IMR-90 (cell line): ENCODE measurements around the gene EEF1AKMT1. TPM values are rescaled to one million over a fixed set of nuclear protein-coding genes. Genes with fewer than 3 reads are reported as not detected.

ENCODE experiments used
- ATAC-seq: fragments of 200-7000 bp; cut with Tn5 transposase; 2 replicates; pipeline ENCODE4 v1.9.1; 2020; ENCODE audit warnings: low read depth, mild to moderate bottlenecking, moderate library complexity
- BruUV-seq: library from RNA; stranded (reverse); fragments of 400-500 nt; replicated peaks from 2 replicates; lab custom pipeline; 2021; lab: Mats Ljungman, UMichigan
- CTCF ChIA-PET: fragments of 300-600 bp; formaldehyde crosslinking; extraction: SDS; loops from one replicate; lab custom pipeline; 2021; ENCODE audit warnings: antibody characterized with exemption; lab: Yijun Ruan, JAX
- POLR2A ChIA-PET: fragments of 300-600 bp; sonication (Branson Sonifier 250); formaldehyde crosslinking; loops from one replicate; lab custom pipeline; 2022; ENCODE audit warnings: antibody characterized with exemption; ENCODE audit not compliant: unreplicated experiment; lab: Charles Lee
- DNase-seq: peaks from one replicate; pipeline ENCODE4 v3.0.0; 2013
- H2AFZ ChIP-seq: replicated peaks from 2 replicates; pipeline ENCODE3; 2013; ENCODE audit warnings: low read length, mild to moderate bottlenecking; ENCODE audit not compliant: poor library complexity
- H2AK5ac ChIP-seq: 2 replicates; pipeline ENCODE4 v1.6.1; 2013; ENCODE audit warnings: low read depth, low read length, inconsistent platforms
- H2AK9ac ChIP-seq: replicated peaks from 2 replicates; pipeline ENCODE3; 2013; ENCODE audit warnings: mild to moderate bottlenecking, low read depth, low read length, moderate library complexity; ENCODE audit not compliant: poor library complexity
- H2BK120ac ChIP-seq: 2 replicates; pipeline ENCODE4 v1.6.1; 2013; ENCODE audit warnings: low read depth, low read length, inconsistent platforms
- H2BK15ac ChIP-seq: 3 replicates; pipeline ENCODE4 v1.6.1; 2013; ENCODE audit warnings: low read depth, low read length, inconsistent platforms
- H2BK20ac ChIP-seq: 2 replicates; pipeline ENCODE4 v1.6.1; 2013; ENCODE audit warnings: low read depth, mild to moderate bottlenecking, inconsistent platforms, low read length, moderate library complexity
- H2BK5ac ChIP-seq: 2 replicates; pipeline ENCODE4 v1.6.1; 2013; ENCODE audit warnings: mild to moderate bottlenecking, low read depth, low read length, inconsistent platforms; ENCODE audit not compliant: poor library complexity, severe bottlenecking
- H3K14ac ChIP-seq: replicated peaks from 2 replicates; pipeline ENCODE4 v1.6.1; 2013; ENCODE audit warnings: low read depth, low read length, inconsistent platforms
- H3K18ac ChIP-seq: 2 replicates; pipeline ENCODE4 v1.6.1; 2013; ENCODE audit warnings: low read depth, low read length, control low read depth
- H3K23ac ChIP-seq: 2 replicates; pipeline ENCODE4 v1.6.1; 2013; ENCODE audit warnings: low read depth, low read length, inconsistent platforms
- H3K27ac ChIP-seq: 2 replicates; pipeline ENCODE4 v1.5.1; 2013; ENCODE audit warnings: mild to moderate bottlenecking, control low read depth, low read length; ENCODE audit not compliant: insufficient read depth
- H3K27me3 ChIP-seq: 2 replicates; pipeline ENCODE4 v1.6.1; 2013; ENCODE audit warnings: low read length; ENCODE audit not compliant: control insufficient read depth, insufficient read depth
- H3K36me3 ChIP-seq: 2 replicates; pipeline ENCODE4 v1.6.1; 2013; ENCODE audit warnings: low read length, mixed read lengths; ENCODE audit not compliant: control insufficient read depth, insufficient read depth
- H3K4ac ChIP-seq: 2 replicates; pipeline ENCODE4 v1.6.1; 2013; ENCODE audit warnings: low read depth, low read length, inconsistent platforms
- H3K4me1 ChIP-seq: 2 replicates; pipeline ENCODE4 v1.6.1; 2013; ENCODE audit warnings: low read length, mixed read lengths; ENCODE audit not compliant: control insufficient read depth, insufficient read depth
- H3K4me2 ChIP-seq: 2 replicates; pipeline ENCODE4 v1.6.1; 2013; ENCODE audit warnings: low read depth, mild to moderate bottlenecking, control low read depth, low read length, moderate library complexity
- H3K4me3 ChIP-seq: 2 replicates; pipeline ENCODE4 v1.5.1; 2013; ENCODE audit warnings: low read depth, mild to moderate bottlenecking, control low read depth, low read length, moderate library complexity; ENCODE audit not compliant: insufficient read depth
- H3K56ac ChIP-seq: 2 replicates; pipeline ENCODE4 v1.6.1; 2013; ENCODE audit warnings: low read length, inconsistent platforms; ENCODE audit not compliant: insufficient read depth; ENCODE audit errors: extremely low read depth
- H3K79me1 ChIP-seq, 2 experiments: 2 replicates each; pipeline ENCODE4 v1.6.1; 2013; ENCODE audit warnings: low read length in 2 of 2, inconsistent platforms in 1 of 2, low read depth in 1 of 2
- H3K9ac ChIP-seq: 2 replicates; pipeline ENCODE4 v1.6.1; 2013; ENCODE audit warnings: low read depth, low read length, control low read depth
- H3K9me1 ChIP-seq: 2 replicates; pipeline ENCODE4 v1.6.1; 2013; ENCODE audit warnings: low read length, inconsistent platforms; ENCODE audit not compliant: insufficient read depth
- H3K9me3 ChIP-seq: 2 replicates; pipeline ENCODE4 v1.6.1; 2013; ENCODE audit warnings: low read length; ENCODE audit not compliant: control insufficient read depth, insufficient read depth
- H4K20me1 ChIP-seq: 2 replicates; pipeline ENCODE4 v1.6.1; 2013; ENCODE audit warnings: low read length, inconsistent platforms; ENCODE audit not compliant: insufficient read depth
- H4K5ac ChIP-seq: 2 replicates; pipeline ENCODE4 v1.6.1; 2013; ENCODE audit warnings: mild to moderate bottlenecking, low read depth, low read length, control low read depth
- H4K8ac ChIP-seq, 2 experiments: 2 replicates each; pipeline ENCODE4 v1.6.1; 2013; ENCODE audit warnings: low read depth in 2 of 2, low read length in 2 of 2, control low read depth in 1 of 2, inconsistent platforms in 1 of 2
- H4K91ac ChIP-seq: 2 replicates; pipeline ENCODE4 v1.6.1; 2013; ENCODE audit warnings: low read depth, low read length, inconsistent platforms; ENCODE audit not compliant: insufficient read depth
- BHLHE40 ChIP-seq: fragments of 150-350 bp; IDR thresholded peaks from 2 replicates; pipeline ENCODE4 v1.6.1; 2016; ENCODE audit warnings: mild to moderate bottlenecking, low read depth, low read length
- CEBPB ChIP-seq: IDR thresholded peaks from 2 replicates; pipeline ENCODE4 v1.6.1; 2012; ENCODE audit warnings: low read depth, low read length, improper control_type of control experiment
- CHD1 ChIP-seq: IDR thresholded peaks from 2 replicates; pipeline ENCODE4 v1.6.1; 2012; ENCODE audit warnings: low read depth, low read length, improper control_type of control experiment
- FOS ChIP-seq: fragments of 150-350 bp; IDR thresholded peaks from 2 replicates; pipeline ENCODE4 v1.6.1; 2016; ENCODE audit warnings: low read depth, low read length
- MAFK ChIP-seq: IDR thresholded peaks from 2 replicates; pipeline ENCODE4 v1.6.1; 2012; ENCODE audit warnings: low read depth, low read length, improper control_type of control experiment
- MXI1 ChIP-seq: IDR thresholded peaks from 2 replicates; pipeline ENCODE4 v1.6.1; 2012; ENCODE audit warnings: low read depth, mild to moderate bottlenecking, low read length, moderate library complexity, borderline replicate concordance
- NFE2L2 ChIP-seq: fragments of 150-350 bp; IDR thresholded peaks from 2 replicates; pipeline ENCODE4 v1.6.1; 2016; ENCODE audit warnings: low read depth, mild to moderate bottlenecking, low read length
- POLR2A ChIP-seq: IDR thresholded peaks from 2 replicates; pipeline ENCODE4 v1.6.1; 2012; ENCODE audit warnings: mild to moderate bottlenecking, low read depth, low read length
- RAD21 ChIP-seq: IDR thresholded peaks from 2 replicates; pipeline ENCODE4 v1.6.1; 2012; ENCODE audit warnings: low read length, improper control_type of control experiment
- RCOR1 ChIP-seq: IDR thresholded peaks from 2 replicates; pipeline ENCODE4 v1.6.1; 2012; ENCODE audit warnings: mild to moderate bottlenecking, low read length, improper control_type of control experiment; ENCODE audit not compliant: insufficient replicate concordance
- RFX5 ChIP-seq: IDR thresholded peaks from 2 replicates; pipeline ENCODE4 v1.8.0; 2012; ENCODE audit warnings: low read depth, mild to moderate bottlenecking, low read length, moderate library complexity
- WGBS, 2 experiments: methylation state at CpG; one replicate each; pipeline versions ENCODE4 v1.1.5 to v1.1.7; 2013; ENCODE audit warnings: missing lambda C conversion rate in 2 of 2; ENCODE audit not compliant: insufficient read length in 1 of 2; ENCODE audit errors: extremely low coverage in 2 of 2; 5-methylcytosine and 5-hydroxymethylcytosine counted together
- dilution Hi-C: fragments of 300-500 bp; cut with HindIII; formaldehyde crosslinking; loops from one replicate; pipeline ENCODE4 v1.14.3; 2018; ENCODE audit warnings: low sequenced_read_pairs; ENCODE audit not compliant: unreplicated experiment
- in situ Hi-C: fragments of 300-500 bp; cut with MboI; formaldehyde crosslinking; loops from 3 replicates; pipeline ENCODE4 v1.14.3; 2019; ENCODE audit warnings: low sequenced_read_pairs, inconsistent platforms, mixed read lengths
- intact Hi-C: fragments of 100-400 bp; cut with micrococcal nuclease; formaldehyde crosslinking; loops from 2 replicates; pipeline ENCODE4 v1.10.0; 2022
- polyA plus RNA-seq, 3 experiments: library from polyadenylated mRNA; depleted of rRNA; stranded (reverse); fragments of >200 nt; gene quantifications; 2 replicates each; pipeline ENCODE4 v1.2.3, GENCODE V29; 2012; ENCODE audit warnings: low replicate concordance in 1 of 3
- total RNA-seq: library from RNA; depleted of rRNA; stranded (reverse); fragments of >200 nt; gene quantifications from 2 replicates; pipeline ENCODE4 v1.2.3, GENCODE V29; 2012
- TF ChIP-seq, protein P1 (sequence below): fragments of 150-350 bp; IDR thresholded peaks from 2 replicates; pipeline ENCODE4 v1.6.1; 2016; ENCODE audit warnings: low read depth, mild to moderate bottlenecking, low read length, moderate library complexity, borderline replicate concordance
- TF ChIP-seq, protein P2 (sequence below): conservative IDR thresholded peaks from 2 replicates; pipeline ENCODE4 v1.5.1; 2012; ENCODE audit warnings: mild to moderate bottlenecking, low read depth, low read length, improper control_type of control experiment
- TF ChIP-seq, protein P3 (sequence below): fragments of 150-350 bp; IDR thresholded peaks from 2 replicates; pipeline ENCODE4 v1.6.1; 2017; ENCODE audit warnings: mild to moderate bottlenecking, antibody characterized with exemption, low read length, low read depth

The EEF1AKMT1 gene
- total and polyA plus RNA-seq, 2 of the 4 experiments (the other 2 are of a cell fraction) = 10.0 to 10.6 TPM

DNA sequence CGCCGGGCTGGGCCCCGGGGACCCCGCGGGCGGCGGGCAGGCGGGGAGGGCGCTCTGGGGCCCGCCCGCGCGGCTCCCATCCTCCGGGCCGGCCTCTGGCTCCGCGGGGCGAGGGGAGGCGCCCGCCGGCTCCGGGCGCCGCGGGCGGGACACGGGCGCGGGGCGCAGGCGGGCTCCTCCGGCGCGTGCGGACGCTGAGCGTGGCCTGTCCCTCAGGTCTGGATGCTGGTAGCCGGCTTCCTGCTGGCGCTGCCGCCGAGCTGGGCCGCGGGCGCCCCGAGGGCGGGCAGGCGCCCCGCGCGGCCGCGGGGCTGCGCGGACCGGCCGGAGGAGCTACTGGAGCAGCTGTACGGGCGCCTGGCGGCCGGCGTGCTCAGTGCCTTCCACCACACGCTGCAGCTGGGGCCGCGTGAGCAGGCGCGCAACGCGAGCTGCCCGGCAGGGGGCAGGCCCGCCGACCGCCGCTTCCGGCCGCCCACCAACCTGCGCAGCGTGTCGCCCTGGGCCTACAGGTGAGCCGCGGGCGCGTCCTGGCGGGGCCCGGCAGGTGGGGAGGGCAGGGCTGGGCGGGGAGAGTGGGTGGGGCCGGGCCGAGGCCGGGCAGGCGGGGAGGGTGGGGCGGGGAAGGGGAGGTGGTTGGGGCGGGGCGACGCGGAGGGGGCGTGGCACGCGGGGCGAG is 69.8 kb downstream of the EEF1AKMT1 start:
- Histone ChIP-seq H3K79me1 (0 out of 4 replicates have a peak, but pooled peaks cover 0 to 5% of the 10 kb centered on the region in 2 experiments), H3K27ac (no peak overlapping the region), H2AFZ (peak overlapping the region; percentile 91), H3K14ac (no peak overlapping the region), H2AK5ac (no peak overlapping the region), H3K4ac (no peak overlapping the region), H4K5ac (no peak overlapping the region), H3K36me3 (no peaks in the 10 kb centered on the region), H3K9me1 (peaks cover 7% of the 10 kb centered on the region; the same call in 1 of the 2 replicates), H3K27me3 (peaks cover 4% of the 10 kb centered on the region), H3K4me2 (peak overlapping the region; percentile 63; the same call in 1 of the 2 replicates), H3K4me1 (peaks cover 4% of the 10 kb centered on the region; the same call in 1 of the 2 replicates), H3K9me3 (no peaks in the 10 kb centered on the region), H2AK9ac (no peak overlapping the region), H3K18ac (no peak overlapping the region), H2BK20ac (no peak overlapping the region), H3K9ac (no peak overlapping the region), H4K20me1 (no peaks in the 10 kb centered on the region), H2BK5ac (no peak overlapping the region), H3K23ac (no peak overlapping the region), H4K91ac (no peak overlapping the region), H3K4me3 (peak overlapping the region; percentile 77), H4K8ac (no peak overlapping the region), H2BK15ac (no peak overlapping the region), H3K56ac (no peak overlapping the region), H2BK120ac (no peak overlapping the region)
- ChIA-PET CTCF (interaction anchor here (0.6 to 1.5 kb wide), 4 partner anchors 11 to 221 kb away, joined by 4 to 7 read pairs (median 4); no protein-coding TSS in a partner anchor), POLR2A (no interaction called here)
- BruUV-seq = no TSS peak
- ATAC-seq (peak; percentile 91), DNase-seq (peak; percentile 82)
- in situ Hi-C loops = loop anchor here (10.0 to 25.0 kb wide), 2 partner anchors 199 to 517 kb away; partner anchors contain the start of gene GJB2
- dilution Hi-C loops = no loop called here
- 0% methylated on average over 15 of the region's 98 CpGs; no CpG with 5 or more reads in 1 of the 2 experiments for WGBS, 2 experiments
- intact Hi-C loops = loop anchor here (1.0 to 5.0 kb wide), 3 partner anchors 92 to 522 kb away; partner anchors contain the start of gene CRYL1
- no peak for TF ChIP-seq FOS
- peak; percentile 29; the same call in 1 of the 2 replicates for TF ChIP-seq POLR2A
- TF ChIP-seq RFX5 = no peak
- TF ChIP-seq, protein P1, sequence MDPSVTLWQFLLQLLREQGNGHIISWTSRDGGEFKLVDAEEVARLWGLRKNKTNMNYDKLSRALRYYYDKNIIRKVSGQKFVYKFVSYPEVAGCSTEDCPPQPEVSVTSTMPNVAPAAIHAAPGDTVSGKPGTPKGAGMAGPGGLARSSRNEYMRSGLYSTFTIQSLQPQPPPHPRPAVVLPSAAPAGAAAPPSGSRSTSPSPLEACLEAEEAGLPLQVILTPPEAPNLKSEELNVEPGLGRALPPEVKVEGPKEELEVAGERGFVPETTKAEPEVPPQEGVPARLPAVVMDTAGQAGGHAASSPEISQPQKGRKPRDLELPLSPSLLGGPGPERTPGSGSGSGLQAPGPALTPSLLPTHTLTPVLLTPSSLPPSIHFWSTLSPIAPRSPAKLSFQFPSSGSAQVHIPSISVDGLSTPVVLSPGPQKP = no peak
- no peak for TF ChIP-seq CEBPB
- 0 out of 2 replicates have a peak, but pooled peaks have one; percentile 27 for TF ChIP-seq BHLHE40
- TF ChIP-seq, protein P2, sequence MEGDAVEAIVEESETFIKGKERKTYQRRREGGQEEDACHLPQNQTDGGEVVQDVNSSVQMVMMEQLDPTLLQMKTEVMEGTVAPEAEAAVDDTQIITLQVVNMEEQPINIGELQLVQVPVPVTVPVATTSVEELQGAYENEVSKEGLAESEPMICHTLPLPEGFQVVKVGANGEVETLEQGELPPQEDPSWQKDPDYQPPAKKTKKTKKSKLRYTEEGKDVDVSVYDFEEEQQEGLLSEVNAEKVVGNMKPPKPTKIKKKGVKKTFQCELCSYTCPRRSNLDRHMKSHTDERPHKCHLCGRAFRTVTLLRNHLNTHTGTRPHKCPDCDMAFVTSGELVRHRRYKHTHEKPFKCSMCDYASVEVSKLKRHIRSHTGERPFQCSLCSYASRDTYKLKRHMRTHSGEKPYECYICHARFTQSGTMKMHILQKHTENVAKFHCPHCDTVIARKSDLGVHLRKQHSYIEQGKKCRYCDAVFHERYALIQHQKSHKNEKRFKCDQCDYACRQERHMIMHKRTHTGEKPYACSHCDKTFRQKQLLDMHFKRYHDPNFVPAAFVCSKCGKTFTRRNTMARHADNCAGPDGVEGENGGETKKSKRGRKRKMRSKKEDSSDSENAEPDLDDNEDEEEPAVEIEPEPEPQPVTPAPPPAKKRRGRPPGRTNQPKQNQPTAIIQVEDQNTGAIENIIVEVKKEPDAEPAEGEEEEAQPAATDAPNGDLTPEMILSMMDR = peak; percentile 84
- TF ChIP-seq, protein P3, sequence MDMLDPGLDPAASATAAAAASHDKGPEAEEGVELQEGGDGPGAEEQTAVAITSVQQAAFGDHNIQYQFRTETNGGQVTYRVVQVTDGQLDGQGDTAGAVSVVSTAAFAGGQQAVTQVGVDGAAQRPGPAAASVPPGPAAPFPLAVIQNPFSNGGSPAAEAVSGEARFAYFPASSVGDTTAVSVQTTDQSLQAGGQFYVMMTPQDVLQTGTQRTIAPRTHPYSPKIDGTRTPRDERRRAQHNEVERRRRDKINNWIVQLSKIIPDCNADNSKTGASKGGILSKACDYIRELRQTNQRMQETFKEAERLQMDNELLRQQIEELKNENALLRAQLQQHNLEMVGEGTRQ = peak; percentile 17; the same call in 1 of the 2 replicates
- no peak for TF ChIP-seq CHD1
- no peak for TF ChIP-seq NFE2L2
- peak; percentile 52 for TF ChIP-seq RAD21
- peak; percentile 36 for TF ChIP-seq RCOR1
- no peak for TF ChIP-seq MAFK
- TF ChIP-seq MXI1 = peak; percentile 89
